GM23248 (cell line): Measurements from ENCODE around the gene GRIN2D. TPM values are rescaled to one million over a fixed set of nuclear protein-coding genes. Genes with fewer than 3 reads are reported as not detected.

ENCODE experiments used
- DNase-seq: peaks from one replicate; pipeline ENCODE4 v3.0.0-alpha.2; 2015
- H2AFZ ChIP-seq: fragments of 200-600 bp; sonication (generic); 2 replicates; pipeline ENCODE4 v1.6.1; 2016; ENCODE audit warnings: antibody characterized with exemption
- H3F3A ChIP-seq: fragments of 200-600 bp; sonication (generic); 2 replicates; pipeline ENCODE4 v1.6.1; 2016; ENCODE audit warnings: mild to moderate bottlenecking, antibody characterized with exemption, mixed run types; ENCODE audit not compliant: insufficient read depth
- H3K27ac ChIP-seq: fragments of 200-600 bp; sonication (generic); 2 replicates; pipeline ENCODE4 v1.5.1; 2016; ENCODE audit warnings: mild to moderate bottlenecking
- H3K27me3 ChIP-seq: fragments of 200-600 bp; sonication (generic); replicated peaks from 2 replicates; pipeline ENCODE4 v1.6.1; 2016; ENCODE audit warnings: mild to moderate bottlenecking; ENCODE audit not compliant: insufficient read depth
- H3K36me3 ChIP-seq: fragments of 200-600 bp; sonication (generic); 2 replicates; pipeline ENCODE4 v1.6.1; 2016; ENCODE audit warnings: low read depth, mild to moderate bottlenecking
- H3K4me1 ChIP-seq: fragments of 200-600 bp; sonication (generic); 2 replicates; pipeline ENCODE4 v1.6.1; 2016; ENCODE audit warnings: mild to moderate bottlenecking; ENCODE audit not compliant: insufficient read depth
- H3K4me2 ChIP-seq: fragments of 200-600 bp; sonication (generic); one replicate; pipeline ENCODE4 v1.6.1; 2016; ENCODE audit warnings: mild to moderate bottlenecking; ENCODE audit not compliant: unreplicated experiment
- H3K4me3 ChIP-seq: fragments of 200-600 bp; sonication (generic); 2 replicates; pipeline ENCODE4 v1.5.1; 2016; ENCODE audit warnings: mild to moderate bottlenecking
- H3K79me2 ChIP-seq: fragments of 200-600 bp; sonication (generic); 2 replicates; pipeline ENCODE4 v1.6.1; 2016; ENCODE audit warnings: mild to moderate bottlenecking; ENCODE audit not compliant: insufficient read depth
- H3K9ac ChIP-seq: fragments of 200-600 bp; sonication (generic); 2 replicates; pipeline ENCODE4 v1.6.1; 2016; ENCODE audit warnings: mild to moderate bottlenecking
- H3K9me2 ChIP-seq: fragments of 200-600 bp; sonication (generic); 2 replicates; pipeline ENCODE4 v1.6.1; 2016; ENCODE audit warnings: mixed run types, mild to moderate bottlenecking, moderate library complexity; ENCODE audit not compliant: insufficient read depth
- H3K9me3 ChIP-seq: fragments of 200-600 bp; sonication (generic); one replicate; pipeline ENCODE4 v1.6.1; 2017; ENCODE audit warnings: low read depth
- H4K20me1 ChIP-seq: fragments of 200-600 bp; sonication (generic); 2 replicates; pipeline ENCODE4 v1.6.0; 2016; ENCODE audit not compliant: insufficient read depth
- EZH2 ChIP-seq: fragments of 200-600 bp; sonication (generic); IDR thresholded peaks from 2 replicates; pipeline ENCODE4 v1.6.1; 2018; ENCODE audit warnings: antibody characterized with exemption, mild to moderate bottlenecking; ENCODE audit not compliant: insufficient read depth, poor library complexity, severe bottlenecking
- EZH2phosphoT487 ChIP-seq: fragments of 200-600 bp; sonication (generic); IDR thresholded peaks from 2 replicates; pipeline ENCODE4 v1.6.1; 2018; ENCODE audit warnings: antibody characterized with exemption, moderate library complexity, mild to moderate bottlenecking, low read depth; ENCODE audit not compliant: insufficient read depth
- WGBS, 2 experiments: methylation state at CpG; one replicate each; pipeline ENCODE4 v1.1.6; 2015 to 2017; ENCODE audit warnings: low lambda C conversion rate in 2 of 2, low coverage in 1 of 2; ENCODE audit errors: missing lambda C conversion rate in 2 of 2; 5-methylcytosine and 5-hydroxymethylcytosine counted together
- in situ Hi-C: fragments of 300-500 bp; cut with MboI; formaldehyde crosslinking; loops from 2 replicates; pipeline ENCODE4 v1.15.0; 2020
- polyA plus RNA-seq: library from polyadenylated mRNA; unstranded; fragments of >200 nt; fragmentation: Nextera tagmentation; extraction: Ambion mirVana; gene quantifications from 2 replicates; pipeline ENCODE4 v1.2.1, GENCODE V29; 2016
- total RNA-seq: library from RNA; depleted of rRNA; stranded (reverse); fragments of >200 nt; shearing (Covaris generic); gene quantifications from 2 replicates; pipeline ENCODE4 v1.2.3, GENCODE V29; 2014

The GRIN2D gene
- total and polyA plus RNA-seq, 2 experiments from 2014 or later = 0.10 to 0.54 TPM

- H2AFZ ChIP-seq = peak overlapping the region; percentile 89
- no peaks in the 10 kb centered on the region for H3K36me3 ChIP-seq
- peak; percentile 97 for DNase-seq
- H3K27ac ChIP-seq = peak overlapping the region; percentile 50
- H3F3A ChIP-seq = no peaks in the 10 kb centered on the region
- H3K9ac ChIP-seq = peak overlapping the region; percentile 85
- in situ Hi-C loops = no loop called here
- H3K27me3 ChIP-seq = no peaks in the 10 kb centered on the region
- WGBS, 2 experiments = 5 to 6% methylated on average over 16 to 18 of the region's 26 CpGs
- H4K20me1 ChIP-seq = no peaks in the 10 kb centered on the region
- no peaks in the 10 kb centered on the region for H3K4me1 ChIP-seq
- no peaks in the 10 kb centered on the region for H3K9me2 ChIP-seq
- no peaks in the 10 kb centered on the region for H3K79me2 ChIP-seq
- TF ChIP-seq EZH2 (no peak), EZH2phosphoT487 (no peak)
- H3K4me2 ChIP-seq = peak overlapping the region; percentile 92
- H3K9me3 ChIP-seq = no peaks in the 10 kb centered on the region
- peak overlapping the region; percentile 73 for H3K4me3 ChIP-seq
Measured at GRCh38 chr19:48362716-48363499, 30.6 kb upstream of the GRIN2D start.

- peak overlapping the region; percentile 89 for H2AFZ ChIP-seq
- in situ Hi-C loops = no loop called here
- H3K4me2 ChIP-seq = peak overlapping the region; percentile 92
- no peaks in the 10 kb centered on the region for H3K27me3 ChIP-seq
- no peaks in the 10 kb centered on the region for H3K79me2 ChIP-seq
- H3K9me2 ChIP-seq = no peaks in the 10 kb centered on the region
- no peaks in the 10 kb centered on the region for H3K4me1 ChIP-seq
- H3K9ac ChIP-seq = peak overlapping the region; percentile 85
- TF ChIP-seq EZH2 (no peak), EZH2phosphoT487 (no peak)
- no peak for DNase-seq
- no peaks in the 10 kb centered on the region for H3K9me3 ChIP-seq
- WGBS, 2 experiments = 0 to 5% methylated on average over 10 of the region's 10 CpGs
- H3K27ac ChIP-seq = peak overlapping the region; percentile 50
- H3K36me3 ChIP-seq = no peaks in the 10 kb centered on the region
- H3K4me3 ChIP-seq = peak overlapping the region; percentile 73
- no peaks in the 10 kb centered on the region for H3F3A ChIP-seq
- no peaks in the 10 kb centered on the region for H4K20me1 ChIP-seq
Measured at GRCh38 chr19:48363500-48363809, 30.0 kb upstream of the GRIN2D start.

- peak within 1 kb of the TSS; percentile 85 for H3K9ac ChIP-seq
- peak within 1 kb of the TSS; percentile 92 for H3K4me2 ChIP-seq
- H3K27me3 ChIP-seq = no peaks in the 10 kb centered on the region
- peak within 1 kb of the TSS; percentile 50 for H3K27ac ChIP-seq
- WGBS, 2 experiments = 4% methylated on average over 52 to 59 of the region's 59 CpGs
- peak within 1 kb of the TSS; percentile 89 for H2AFZ ChIP-seq
- H4K20me1 ChIP-seq = no peaks in the 10 kb centered on the region
- no peaks in the 10 kb centered on the region for H3K9me2 ChIP-seq
- H3F3A ChIP-seq = no peaks in the 10 kb centered on the region
- peak; percentile 99 for DNase-seq
- TF ChIP-seq EZH2phosphoT487 (no peak), EZH2 (no peak)
- peak within 1 kb of the TSS; percentile 73 for H3K4me3 ChIP-seq
- in situ Hi-C loops = no loop called here
- no peaks in the 10 kb centered on the region for H3K9me3 ChIP-seq
- H3K36me3 ChIP-seq = no peaks in the 10 kb centered on the region
- no peaks in the 10 kb centered on the region for H3K4me1 ChIP-seq
- no peaks in the 10 kb centered on the region for H3K79me2 ChIP-seq
Measured at GRCh38 chr19:48363810-48364597, 29.5 kb upstream of the GRIN2D start, which contains the start of the genes SYNGR4 and TMEM143. TSS of gene SYNGR4 (plus strand) at chr19:48364367. CDS start at chr19:48365843, 1,476 bp downstream. TSS of gene TMEM143 (minus strand) at chr19:48363940. CDS start at chr19:48363920, 20 bp downstream.

GRCh38 chr19:48364598-48365348 is 28.7 kb upstream of the GRIN2D start:
- WGBS, 2 experiments = 57 to 58% methylated on average over 8 to 10 of the region's 10 CpGs
- no peak overlapping the region for H3K27ac ChIP-seq
- H3K4me2 ChIP-seq = no peak overlapping the region
- no peaks in the 10 kb centered on the region for H3K9me3 ChIP-seq
- no peak for DNase-seq
- H3K4me1 ChIP-seq = no peaks in the 10 kb centered on the region
- H3K36me3 ChIP-seq = no peaks in the 10 kb centered on the region
- H3K9me2 ChIP-seq = no peaks in the 10 kb centered on the region
- H3K27me3 ChIP-seq = no peaks in the 10 kb centered on the region
- H3K79me2 ChIP-seq = no peaks in the 10 kb centered on the region
- H3F3A ChIP-seq = no peaks in the 10 kb centered on the region
- TF ChIP-seq EZH2phosphoT487 (no peak), EZH2 (no peak)
- no peaks in the 10 kb centered on the region for H4K20me1 ChIP-seq
- H3K9ac ChIP-seq = no peak overlapping the region
- in situ Hi-C loops = no loop called here
- peak overlapping the region; percentile 73 for H3K4me3 ChIP-seq
- H2AFZ ChIP-seq = peak overlapping the region; percentile 89
